Measurements from ENCODE around the gene WSB2. TPM values are rescaled to one million over a fixed set of nuclear protein-coding genes. Genes with fewer than 3 reads are reported as not detected.

WSB2 gene
- total and polyA plus RNA-seq, 9 of the 15 experiments (the other 6 are each of a cell fraction or from before 2014, with no cell fraction given) = 31.4 to 77.6 (median 52.6) TPM

- no peak for TF ChIP-seq ZNF717 (CRISPR knock-in tag; IDR thresholded peaks at IDR 0.05)
- peak; percentile 77 for TF ChIP-seq POLR2B (IDR thresholded peaks at IDR 0.05; ENCODE audit: low read depth, partially characterized antibody)
- TF ChIP-seq ESRRA (IDR thresholded peaks at IDR 0.05; ENCODE audit: borderline replicate concordance, low read depth) = peak; percentile 60; the same call in 1 of the 2 replicates
- TF ChIP-seq HIVEP1 (CRISPR knock-in tag; IDR thresholded peaks at IDR 0.05) = no peak
- TF ChIP-seq NCOA4 (IDR thresholded peaks at IDR 0.05; ENCODE audit: partially characterized antibody) = no peak
- TF ChIP-seq MAFG (tag; conservative IDR thresholded peaks at IDR 0.05) = 0 out of 2 replicates have a peak, but pooled peaks have one; percentile 4
- no peak for TF ChIP-seq GATA2 (CRISPR knock-in tag; IDR thresholded peaks at IDR 0.05)
- TF ChIP-seq CHD2 (IDR thresholded peaks at IDR 0.05; ENCODE audit: low read depth, low read length) = peak; percentile 100
- TF ChIP-seq ZNF518B (CRISPR knock-in tag; IDR thresholded peaks at IDR 0.05) = no peak
- TF ChIP-seq POLR2G (IDR thresholded peaks at IDR 0.05; ENCODE audit: low read depth, low read length) = peak; percentile 100
- TF ChIP-seq NELFE (IDR thresholded peaks at IDR 0.05; ENCODE audit: insufficient read depth, insufficient read length) = no peak
- no peak for TF ChIP-seq ZNF444 (CRISPR knock-in tag; IDR thresholded peaks at IDR 0.05)
- TF ChIP-seq CC2D1A (IDR thresholded peaks at IDR 0.05) = no peak
- peak; percentile 73 to 80; a peak in 3 of 4 replicates for TF ChIP-seq NRF1 (conservative IDR thresholded peaks at IDR 0.05 in 1 of 2, IDR thresholded peaks at IDR 0.05 in 1 of 2)
- no peak for TF ChIP-seq ZNF655 (CRISPR knock-in tag; IDR thresholded peaks at IDR 0.05)
- peak; percentile 45; the same call in 1 of the 2 replicates for TF ChIP-seq SREBF1 (IDR thresholded peaks at IDR 0.05; ENCODE audit: borderline replicate concordance, low read depth, low read length)
- peak; percentile 74; the same call in 1 of the 2 replicates for TF ChIP-seq MAFF (IDR thresholded peaks at IDR 0.05; ENCODE audit: low read length)
- TF ChIP-seq, protein P1, sequence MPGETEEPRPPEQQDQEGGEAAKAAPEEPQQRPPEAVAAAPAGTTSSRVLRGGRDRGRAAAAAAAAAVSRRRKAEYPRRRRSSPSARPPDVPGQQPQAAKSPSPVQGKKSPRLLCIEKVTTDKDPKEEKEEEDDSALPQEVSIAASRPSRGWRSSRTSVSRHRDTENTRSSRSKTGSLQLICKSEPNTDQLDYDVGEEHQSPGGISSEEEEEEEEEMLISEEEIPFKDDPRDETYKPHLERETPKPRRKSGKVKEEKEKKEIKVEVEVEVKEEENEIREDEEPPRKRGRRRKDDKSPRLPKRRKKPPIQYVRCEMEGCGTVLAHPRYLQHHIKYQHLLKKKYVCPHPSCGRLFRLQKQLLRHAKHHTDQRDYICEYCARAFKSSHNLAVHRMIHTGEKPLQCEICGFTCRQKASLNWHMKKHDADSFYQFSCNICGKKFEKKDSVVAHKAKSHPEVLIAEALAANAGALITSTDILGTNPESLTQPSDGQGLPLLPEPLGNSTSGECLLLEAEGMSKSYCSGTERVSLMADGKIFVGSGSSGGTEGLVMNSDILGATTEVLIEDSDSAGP (CRISPR knock-in tag; IDR thresholded peaks at IDR 0.05) = 0 out of 2 replicates have a peak, but pooled peaks have one; percentile 46
- TF ChIP-seq ZNF436 (CRISPR knock-in tag; IDR thresholded peaks at IDR 0.05) = no peak
- no peak for TF ChIP-seq ZNF3 (CRISPR knock-in tag; IDR thresholded peaks at IDR 0.05)
- no peak for TF ChIP-seq CGGBP1 (CRISPR knock-in tag; IDR thresholded peaks at IDR 0.05)
- TF ChIP-seq E2F3 (CRISPR knock-in tag; IDR thresholded peaks at IDR 0.05) = peak; percentile 97
Measured at GRCh38 chr12:118016424-118017264, 44.3 kb downstream of the WSB2 start, which contains the start of gene RFC5 (continued).

Data from K562 (cell line).